Measurements from ENCODE around the gene KHDRBS2.

DNA sequence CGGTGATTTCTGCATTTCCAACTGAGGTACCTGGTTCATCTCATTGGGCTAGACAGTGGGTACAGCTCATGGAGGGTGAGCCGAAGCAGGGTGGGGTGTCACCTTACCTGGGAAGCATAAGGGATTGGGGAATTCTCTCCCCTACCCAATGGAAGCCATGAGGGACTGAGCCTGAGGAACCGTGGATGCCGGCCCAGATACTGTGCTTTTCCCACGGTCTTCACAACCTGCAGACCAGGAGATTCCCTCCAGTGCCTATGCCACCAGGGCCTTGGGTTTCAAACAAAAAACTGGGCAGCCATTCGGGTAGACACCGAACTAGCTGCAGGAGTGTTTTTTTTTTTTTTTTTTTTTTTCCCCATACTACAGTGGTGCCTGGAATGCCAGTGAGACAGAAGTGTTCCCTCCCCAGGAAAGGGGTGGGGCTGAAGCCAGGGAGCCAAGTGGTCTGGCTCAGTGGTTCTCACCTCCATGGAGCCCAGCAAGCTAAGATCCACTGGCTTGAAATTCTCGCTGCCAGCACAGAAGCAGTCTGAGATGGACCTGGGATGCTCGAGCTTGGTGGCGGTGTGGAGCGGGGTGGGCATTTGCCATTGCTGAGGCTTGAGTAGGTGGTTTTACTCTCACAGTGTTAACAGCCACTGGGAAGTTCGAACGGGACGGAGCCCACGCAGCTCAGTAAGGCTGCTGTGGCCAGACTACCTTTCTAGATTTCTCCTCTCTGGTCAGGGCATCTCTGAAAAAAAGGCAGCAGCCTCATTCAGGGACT is 416.2 kb downstream of the KHDRBS2 start:
- TF ChIP-seq EZH2phosphoT487 (IDR thresholded peaks at IDR 0.05; ENCODE audit: low read depth) (no peak), CTCF (IDR thresholded peaks at IDR 0.05; ENCODE audit: low read depth, low read length) (no peak)
